ENCODE results near the gene SGMS1. TPM values are rescaled to one million over a fixed set of nuclear protein-coding genes. Genes with fewer than 3 reads are reported as not detected.

SGMS1 gene
- total and polyA plus RNA-seq, 4 experiments from 2014 or later, result 10.0 to 33.0 (median 20.3) TPM

DNA sequence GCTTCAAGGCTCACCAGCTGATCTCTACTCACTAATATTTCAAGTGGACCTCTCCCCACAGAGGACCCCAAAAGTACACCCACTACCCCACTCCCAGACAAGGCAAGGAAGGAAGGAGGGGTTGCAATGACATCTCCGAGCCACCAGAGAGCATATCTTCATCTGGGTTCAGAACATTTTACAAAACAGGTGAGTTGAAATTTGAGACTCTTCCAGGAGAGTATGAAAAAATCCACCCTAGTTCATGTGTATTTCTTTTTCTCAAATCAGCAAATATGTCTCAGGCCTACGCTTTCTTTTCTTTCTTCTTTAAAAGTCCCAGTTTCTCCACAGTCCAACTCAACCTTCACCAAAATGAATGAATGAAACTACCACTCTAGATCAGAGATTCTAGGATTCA is 61.9 kb downstream of the SGMS1 start:
- Histone ChIP-seq H3K4me3 (ENCODE audit: low read length in 2 of 2) (no peak overlapping the region), H3K27me3 (ENCODE audit: insufficient read depth, low read length) (no peaks in the 10 kb centered on the region), H3K27ac (ENCODE audit: low read depth, low read length) (no peak overlapping the region), H3K36me3 (ENCODE audit: insufficient read depth, low read length) (no peaks in the 10 kb centered on the region), H3K4me1 (ENCODE audit: insufficient read depth, low read length) (no peaks in the 10 kb centered on the region), H3K9me3 (ENCODE audit: control insufficient read depth in 1 of 2, low read length in 2 of 2) (no peaks in the 10 kb centered on the region)
- ChIA-PET POLR2A (ENCODE audit: partially characterized antibody) (interaction anchor here (1.1 kb wide), 1 partner anchor 62 kb away, joined by 3 read pairs; the partner anchor contains the start of gene SGMS1), CTCF (ENCODE audit: partially characterized antibody) (interaction anchor here (0.7 to 2.9 kb wide), 10 partner anchors 9 to 93 kb away, joined by 3 to 32 read pairs (median 3); no protein-coding TSS in a partner anchor)
- Mint-ChIP-seq H3K27ac (peak overlapping the region in 2 of 7 donors; percentile 20 to 72), H3K9me3 (no peaks in the 10 kb centered on the region), H3K4me3 (no peak overlapping the region), H3K36me3 (peaks cover 0 to 4% of the 10 kb centered on the region in 2 donors), H3K27me3 (no peaks in the 10 kb centered on the region), H3K4me1 (peaks cover 19 to 47% (median 21%) of the 10 kb centered on the region in 4 donors)
- DNase-seq, result peak in 3 of 5 donors; percentile 15 to 25 (median 16)
- intact Hi-C loops (cut with micrococcal nuclease), result loop anchor here (1.0 kb wide), 3 partner anchors 60 to 91 kb away; no protein-coding TSS in a partner anchor

DNA sequence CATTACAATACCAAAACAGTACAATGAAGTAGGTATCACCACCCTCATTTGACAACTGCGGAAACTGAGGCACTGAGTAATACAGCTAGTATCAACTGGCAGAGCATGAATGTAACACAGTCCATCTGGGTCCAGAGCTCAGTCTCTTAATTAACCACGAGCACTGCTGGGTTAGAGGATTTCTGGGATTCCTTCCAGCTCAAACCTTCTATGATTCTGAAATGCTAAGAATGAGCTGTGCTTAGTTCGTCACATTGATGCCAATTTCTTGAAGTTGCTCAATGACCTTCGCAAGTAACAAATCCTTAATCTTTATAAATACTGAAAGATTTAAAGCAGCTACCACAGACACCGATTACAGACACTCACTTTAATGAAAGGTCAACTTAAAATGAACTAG is 62.5 kb downstream of the SGMS1 start:
- POLR2A ChIA-PET (ENCODE audit: partially characterized antibody), result interaction anchor here (1.1 kb wide), 1 partner anchor 63 kb away, joined by 3 read pairs; the partner anchor contains the start of gene SGMS1
- H3K27me3 Mint-ChIP-seq, result no peaks in the 10 kb centered on the region
- H3K4me3 Mint-ChIP-seq, result no peak overlapping the region
- Histone ChIP-seq H3K4me1 (ENCODE audit: insufficient read depth, low read length) (no peaks in the 10 kb centered on the region), H3K36me3 (ENCODE audit: insufficient read depth, low read length) (no peaks in the 10 kb centered on the region), H3K4me3 (ENCODE audit: low read length in 2 of 2) (no peak overlapping the region), H3K27ac (ENCODE audit: low read depth, low read length) (no peak overlapping the region), H3K9me3 (ENCODE audit: control insufficient read depth in 1 of 2, low read length in 2 of 2) (no peaks in the 10 kb centered on the region), H3K27me3 (ENCODE audit: insufficient read depth, low read length) (no peaks in the 10 kb centered on the region)
- H3K4me1 Mint-ChIP-seq, result peaks cover 22 to 49% (median 23%) of the 10 kb centered on the region in 4 donors
- H3K27ac Mint-ChIP-seq, result peak overlapping the region in 1 of 7 donors; percentile 20
- H3K36me3 Mint-ChIP-seq, result peaks cover 0 to 4% of the 10 kb centered on the region in 2 donors
- DNase-seq, result no peak
- CTCF ChIA-PET (ENCODE audit: partially characterized antibody), result interaction anchor here (0.7 to 2.9 kb wide), 9 partner anchors 8 to 94 kb away, joined by 3 to 32 read pairs (median 3); no protein-coding TSS in a partner anchor
- intact Hi-C loops (cut with micrococcal nuclease), result loop anchor here (1.0 kb wide), 2 partner anchors 64 to 92 kb away; no protein-coding TSS in a partner anchor
- H3K9me3 Mint-ChIP-seq, result no peaks in the 10 kb centered on the region

DNA sequence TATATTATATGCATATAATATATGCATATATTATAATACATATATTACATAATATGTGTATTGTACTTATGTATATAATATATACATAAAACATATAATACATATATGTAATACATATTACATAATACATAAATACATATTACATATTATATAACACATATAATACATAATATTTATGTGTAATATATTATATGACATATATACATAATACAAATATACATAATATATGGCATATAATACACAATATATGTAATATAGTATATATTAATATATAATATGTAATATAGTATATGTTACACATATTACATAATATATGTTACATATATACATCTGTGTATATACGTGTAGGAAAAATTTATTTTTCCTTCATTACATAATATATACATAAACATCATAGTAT is 63.4 kb downstream of the SGMS1 start:
- Mint-ChIP-seq H3K4me3 (no peak overlapping the region), H3K27me3 (no peaks in the 10 kb centered on the region), H3K27ac (no peak overlapping the region), H3K9me3 (no peaks in the 10 kb centered on the region), H3K4me1 (peaks cover 19 to 46% (median 25%) of the 10 kb centered on the region in 4 donors), H3K36me3 (peaks cover 0 to under 1% of the 10 kb centered on the region in 2 donors)
- no peak for DNase-seq
- no peaks in the 10 kb centered on the region for H3K9me3 ChIP-seq (ENCODE audit: control insufficient read depth in 1 of 2, low read length in 2 of 2)
- H3K4me3 ChIP-seq (ENCODE audit: low read length in 2 of 2), result no peak overlapping the region
- CTCF ChIA-PET (ENCODE audit: partially characterized antibody), result interaction anchor here (1.5 kb wide), 1 partner anchor 10 kb away, joined by 3 read pairs; no protein-coding TSS in a partner anchor
- POLR2A ChIA-PET (ENCODE audit: partially characterized antibody), result no interaction called here
- no peaks in the 10 kb centered on the region for H3K4me1 ChIP-seq (ENCODE audit: insufficient read depth, low read length)
- intact Hi-C loops (cut with micrococcal nuclease), result no loop called here
- H3K27me3 ChIP-seq (ENCODE audit: insufficient read depth, low read length), result no peaks in the 10 kb centered on the region
- H3K27ac ChIP-seq (ENCODE audit: low read depth, low read length), result no peak overlapping the region
- no peaks in the 10 kb centered on the region for H3K36me3 ChIP-seq (ENCODE audit: insufficient read depth, low read length)

DNA sequence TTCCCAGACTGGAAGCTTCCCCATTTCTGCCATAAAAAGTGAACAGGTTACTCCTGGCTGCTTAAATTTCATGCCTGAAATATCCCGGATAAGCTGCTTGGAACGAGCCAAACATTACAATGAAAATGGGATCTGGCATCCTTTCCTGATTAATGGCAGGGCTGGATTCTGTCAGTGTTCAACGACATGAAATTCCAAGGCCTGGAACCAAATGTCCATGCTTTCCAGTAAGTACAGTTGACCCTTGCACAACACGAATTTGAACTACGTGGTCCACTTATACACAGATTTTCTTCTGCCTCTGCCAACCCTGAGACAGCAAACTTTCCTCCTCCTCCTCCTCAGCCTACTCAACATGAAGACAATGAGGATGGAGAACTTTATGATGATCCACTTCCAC is 65.4 kb downstream of the SGMS1 start:
- Mint-ChIP-seq H3K9me3 (no peaks in the 10 kb centered on the region), H3K36me3 (no peaks in the 10 kb centered on the region), H3K27ac (no peak overlapping the region), H3K4me3 (no peak overlapping the region), H3K27me3 (no peaks in the 10 kb centered on the region), H3K4me1 (peaks cover 17 to 52% (median 22%) of the 10 kb centered on the region in 4 donors)
- no peak overlapping the region for H3K27ac ChIP-seq (ENCODE audit: low read depth, low read length)
- no peaks in the 10 kb centered on the region for H3K4me1 ChIP-seq (ENCODE audit: insufficient read depth, low read length)
- H3K36me3 ChIP-seq (ENCODE audit: insufficient read depth, low read length), result no peaks in the 10 kb centered on the region
- no peak overlapping the region for H3K4me3 ChIP-seq (ENCODE audit: low read length in 2 of 2)
- H3K27me3 ChIP-seq (ENCODE audit: insufficient read depth, low read length), result no peaks in the 10 kb centered on the region
- intact Hi-C loops (cut with micrococcal nuclease), result no loop called here
- no peak for DNase-seq
- ChIA-PET POLR2A (ENCODE audit: partially characterized antibody) (no interaction called here), CTCF (ENCODE audit: partially characterized antibody) (interaction anchor here (2.5 kb wide), 1 partner anchor 95 kb away, joined by 11 read pairs; no protein-coding TSS in a partner anchor)
- no peaks in the 10 kb centered on the region for H3K9me3 ChIP-seq (ENCODE audit: control insufficient read depth in 1 of 2, low read length in 2 of 2)

DNA sequence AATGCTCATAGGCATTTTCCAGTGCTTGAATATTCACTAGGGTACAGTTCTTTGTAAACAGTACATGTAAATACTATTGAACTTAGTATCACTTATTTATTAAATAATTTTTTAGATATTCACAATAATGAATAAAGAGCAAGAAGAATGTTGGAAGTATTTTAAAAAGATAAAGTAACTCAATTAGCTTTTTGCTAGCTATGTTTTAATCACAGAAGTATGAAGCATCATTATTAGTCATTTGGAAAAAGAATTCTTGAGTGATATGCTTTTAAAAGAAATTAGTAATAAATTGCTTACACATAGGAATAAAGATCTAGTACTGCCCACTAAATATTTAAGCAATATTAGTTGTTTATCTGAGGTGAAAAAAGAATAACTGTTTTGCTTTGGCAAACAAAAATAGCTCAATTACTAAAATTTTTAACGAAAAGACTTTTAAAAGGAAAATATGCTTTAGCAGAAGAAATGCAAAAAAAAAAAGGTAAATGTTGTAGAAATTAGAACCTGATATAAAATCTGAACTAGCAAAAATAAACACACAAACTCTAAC is 66.5 kb downstream of the SGMS1 start:
- Histone ChIP-seq H3K27ac (ENCODE audit: low read depth, low read length) (no peak overlapping the region), H3K9me3 (ENCODE audit: control insufficient read depth in 1 of 2, low read length in 2 of 2) (no peaks in the 10 kb centered on the region), H3K4me3 (ENCODE audit: low read length in 2 of 2) (no peak overlapping the region), H3K27me3 (ENCODE audit: insufficient read depth, low read length) (no peaks in the 10 kb centered on the region), H3K4me1 (ENCODE audit: insufficient read depth, low read length) (peaks cover 8% of the 10 kb centered on the region), H3K36me3 (ENCODE audit: insufficient read depth, low read length) (no peaks in the 10 kb centered on the region)
- ChIA-PET CTCF (ENCODE audit: partially characterized antibody) (interaction anchor here (0.6 to 2.5 kb wide), 5 partner anchors 15 to 96 kb away, joined by 3 to 11 read pairs (median 3); no protein-coding TSS in a partner anchor), POLR2A (ENCODE audit: partially characterized antibody) (no interaction called here)
- no peak for DNase-seq
- H3K4me1 Mint-ChIP-seq, result peaks cover 21 to 53% (median 26%) of the 10 kb centered on the region in 4 donors
- intact Hi-C loops (cut with micrococcal nuclease), result no loop called here
- no peak overlapping the region for H3K4me3 Mint-ChIP-seq
- H3K36me3 Mint-ChIP-seq, result no peaks in the 10 kb centered on the region
- no peaks in the 10 kb centered on the region for H3K27me3 Mint-ChIP-seq
- no peaks in the 10 kb centered on the region for H3K9me3 Mint-ChIP-seq
- peak overlapping the region in 1 of 7 donors; percentile 36 for H3K27ac Mint-ChIP-seq

DNA sequence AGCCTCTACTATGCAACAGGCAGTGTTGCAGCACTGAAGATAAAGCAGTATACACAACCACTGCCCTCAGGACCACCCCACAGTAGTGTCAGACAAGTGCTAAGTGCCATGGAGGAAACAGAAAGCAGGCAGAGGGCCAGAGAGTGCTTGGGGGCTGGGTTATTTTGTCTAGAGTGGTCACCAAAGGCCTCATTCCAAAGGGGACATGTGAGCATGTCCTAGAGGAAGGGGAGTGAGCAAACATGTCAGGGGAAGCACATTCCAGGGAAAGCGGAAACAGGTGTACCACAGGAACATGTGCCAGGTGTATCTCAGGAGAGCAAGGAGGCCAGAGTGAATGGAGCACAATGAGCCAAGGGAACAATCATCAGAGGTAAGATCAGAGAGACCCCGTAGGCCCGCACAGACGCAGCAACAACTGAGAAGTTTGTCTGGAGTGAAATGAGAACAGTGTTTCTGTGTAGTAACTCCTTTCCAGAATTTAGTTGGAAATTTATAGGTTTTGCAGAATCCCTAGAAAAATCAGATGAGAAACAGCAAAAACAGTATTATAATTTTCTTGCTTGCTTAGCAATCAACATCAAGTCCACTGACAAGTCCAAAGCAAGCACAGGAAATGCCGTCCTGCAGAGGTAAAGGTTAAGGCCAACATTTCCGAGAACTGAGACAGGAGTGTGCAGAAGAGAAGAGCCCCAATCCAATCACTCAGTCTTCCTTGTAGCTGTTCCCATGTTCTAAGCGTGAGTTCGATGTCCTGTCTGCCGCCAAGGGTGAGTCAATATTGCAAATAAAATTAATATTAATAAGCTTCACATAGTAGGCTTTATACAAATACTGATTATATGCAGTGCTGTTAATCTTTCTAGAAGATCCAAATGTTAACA is 67.3 kb downstream of the SGMS1 start:
- H3K9me3 ChIP-seq (ENCODE audit: control insufficient read depth in 1 of 2, low read length in 2 of 2), result no peaks in the 10 kb centered on the region
- H3K4me1 Mint-ChIP-seq, result peaks cover 17 to 46% (median 20%) of the 10 kb centered on the region in 4 donors

More for the DNA sequence above, 67.3 kb downstream of the SGMS1 start:
- no peak for DNase-seq
- Mint-ChIP-seq H3K4me3 (no peak overlapping the region), H3K27me3 (no peaks in the 10 kb centered on the region), H3K9me3 (no peaks in the 10 kb centered on the region), H3K27ac (peak overlapping the region in 2 of 7 donors; percentile 23 to 59), H3K36me3 (no peaks in the 10 kb centered on the region)
- ChIA-PET POLR2A (ENCODE audit: partially characterized antibody) (no interaction called here), CTCF (ENCODE audit: partially characterized antibody) (interaction anchor here (0.6 to 2.5 kb wide), 5 partner anchors 14 to 97 kb away, joined by 3 to 11 read pairs (median 3); no protein-coding TSS in a partner anchor)
- intact Hi-C loops (cut with micrococcal nuclease), result no loop called here
- H3K4me1 ChIP-seq (ENCODE audit: insufficient read depth, low read length), result peaks cover 8% of the 10 kb centered on the region
- no peaks in the 10 kb centered on the region for H3K36me3 ChIP-seq (ENCODE audit: insufficient read depth, low read length)
- no peak overlapping the region for H3K4me3 ChIP-seq (ENCODE audit: low read length in 2 of 2)
- no peak overlapping the region for H3K27ac ChIP-seq (ENCODE audit: low read depth, low read length)
- no peaks in the 10 kb centered on the region for H3K27me3 ChIP-seq (ENCODE audit: insufficient read depth, low read length)

Data from CD4-positive, alpha-beta memory T cell (primary cell).